HUES64 (cell line): ENCODE measurements around the gene BCAS3.
"Not testable (repeated sequence)": the region's sequence is repeated elsewhere in the genome, so short reads cannot be mapped to it uniquely, and the experiment has no call there.

ENCODE experiments used
- H3K27ac ChIP-seq: 2 replicates; pipeline ENCODE4 v1.7.0; 2013; ENCODE audit warnings: low read depth, low read length, inconsistent platforms
- H3K27me3 ChIP-seq: 2 replicates; pipeline ENCODE4 v1.6.1; 2013; ENCODE audit warnings: mild to moderate bottlenecking, low read length; ENCODE audit not compliant: insufficient read depth
- H3K36me3 ChIP-seq: 2 replicates; pipeline ENCODE4 v1.6.1; 2013; ENCODE audit warnings: mild to moderate bottlenecking, low read length; ENCODE audit not compliant: insufficient read depth
- H3K4me1 ChIP-seq: 2 replicates; pipeline ENCODE4 v1.6.1; 2013; ENCODE audit warnings: mild to moderate bottlenecking, low read length, moderate library complexity; ENCODE audit not compliant: insufficient read depth
- H3K4me3 ChIP-seq: 2 replicates; pipeline ENCODE4 v1.5.1; 2013; ENCODE audit warnings: mild to moderate bottlenecking, low read length, moderate library complexity
- H3K9ac ChIP-seq: 2 replicates; pipeline ENCODE4 v1.6.1; 2013; ENCODE audit warnings: mild to moderate bottlenecking, low read depth, low read length
- H3K9me3 ChIP-seq: 2 replicates; pipeline ENCODE4 v1.6.1; 2013; ENCODE audit warnings: low read depth, low read length; ENCODE audit not compliant: insufficient read depth
- whole genome bisulfite sequencing: fragments of 150-250, 120-280 bp; methylation state at CpG from one replicate; pipeline ENCODE4 v1.1.7; 2013; ENCODE audit warnings: missing lambda C conversion rate; 5-methylcytosine and 5-hydroxymethylcytosine counted together

The BCAS3 gene

DNA sequence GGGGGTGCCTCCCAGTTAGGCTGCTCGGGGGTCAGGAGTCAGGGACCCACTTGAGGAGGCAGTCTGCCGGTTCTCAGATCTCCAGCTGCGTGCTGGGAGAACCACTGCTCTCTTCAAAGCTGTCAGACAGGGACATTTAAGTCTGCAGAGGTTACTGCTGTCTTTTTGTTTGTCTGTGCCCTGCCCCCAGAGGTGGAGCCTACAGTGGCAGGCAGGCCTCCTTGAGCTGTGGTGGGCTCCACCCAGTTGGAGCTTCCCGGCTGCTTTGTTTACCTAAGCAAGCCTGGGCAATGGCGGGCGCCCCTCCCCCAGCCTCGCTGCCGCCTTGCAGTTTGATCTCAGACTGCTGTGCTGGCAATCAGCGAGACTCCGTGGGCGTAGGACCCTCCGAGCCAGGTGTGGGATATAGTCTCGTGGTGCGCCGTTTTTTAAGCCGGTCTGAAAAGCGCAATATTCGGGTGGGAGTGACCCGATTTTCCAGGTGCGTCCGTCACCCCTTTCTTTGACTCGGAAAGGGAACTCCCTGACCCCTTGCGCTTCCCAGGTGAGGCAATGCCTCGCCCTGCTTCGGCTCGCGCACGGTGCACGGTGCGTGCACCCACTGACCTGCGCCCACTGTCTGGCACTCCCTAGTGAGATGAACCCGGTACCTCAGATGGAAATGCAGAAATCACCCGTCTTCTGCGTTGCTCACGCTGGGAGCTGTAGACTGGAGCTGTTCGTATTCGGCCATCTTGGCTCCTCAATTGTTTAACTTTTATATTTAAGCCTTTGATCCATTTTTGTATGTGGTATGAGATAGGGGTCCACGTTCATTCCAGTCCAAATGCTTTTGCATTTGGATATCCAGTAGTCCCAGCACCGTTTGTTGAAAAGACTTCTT is 209.3 kb downstream of the BCAS3 start:
- H3K27ac ChIP-seq, H3K36me3 ChIP-seq, H3K9me3 ChIP-seq, H3K27me3 ChIP-seq: not testable (repeated sequence)
- WGBS = 16% methylated on average over 18 of the region's 39 CpGs
- peak overlapping the region; percentile 73 for H3K9ac ChIP-seq
- H3K4me1 ChIP-seq = peaks cover 13% of the 10 kb centered on the region
- peak overlapping the region; percentile 54 for H3K4me3 ChIP-seq

DNA sequence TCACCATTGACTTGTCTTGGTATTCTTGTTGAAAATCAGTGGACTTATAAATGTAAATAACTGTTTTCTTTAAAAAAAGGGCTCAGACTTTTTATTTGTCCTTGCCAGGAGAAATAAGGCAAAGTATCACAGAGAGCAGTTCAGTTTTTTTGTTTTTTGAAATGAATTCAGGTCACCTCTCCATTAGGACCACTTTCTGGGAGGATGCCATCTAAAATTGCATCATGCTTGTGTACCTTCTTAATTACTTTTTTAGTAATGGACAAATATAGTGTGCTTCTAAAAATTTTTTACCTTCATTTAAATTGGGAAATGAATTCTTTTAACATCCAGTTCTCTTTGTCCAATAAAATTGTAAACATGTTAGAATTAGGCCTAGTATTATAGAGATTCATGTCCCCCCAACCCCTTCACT is 210.0 kb downstream of the BCAS3 start:
- no peaks in the 10 kb centered on the region for H3K9me3 ChIP-seq
- no peaks in the 10 kb centered on the region for H3K27me3 ChIP-seq
- H3K4me1 ChIP-seq = peaks cover 13% of the 10 kb centered on the region
- H3K27ac ChIP-seq = no peak overlapping the region
- H3K9ac ChIP-seq = peak overlapping the region; percentile 73
- H3K4me3 ChIP-seq = peak overlapping the region; percentile 54
- no peaks in the 10 kb centered on the region for H3K36me3 ChIP-seq

DNA sequence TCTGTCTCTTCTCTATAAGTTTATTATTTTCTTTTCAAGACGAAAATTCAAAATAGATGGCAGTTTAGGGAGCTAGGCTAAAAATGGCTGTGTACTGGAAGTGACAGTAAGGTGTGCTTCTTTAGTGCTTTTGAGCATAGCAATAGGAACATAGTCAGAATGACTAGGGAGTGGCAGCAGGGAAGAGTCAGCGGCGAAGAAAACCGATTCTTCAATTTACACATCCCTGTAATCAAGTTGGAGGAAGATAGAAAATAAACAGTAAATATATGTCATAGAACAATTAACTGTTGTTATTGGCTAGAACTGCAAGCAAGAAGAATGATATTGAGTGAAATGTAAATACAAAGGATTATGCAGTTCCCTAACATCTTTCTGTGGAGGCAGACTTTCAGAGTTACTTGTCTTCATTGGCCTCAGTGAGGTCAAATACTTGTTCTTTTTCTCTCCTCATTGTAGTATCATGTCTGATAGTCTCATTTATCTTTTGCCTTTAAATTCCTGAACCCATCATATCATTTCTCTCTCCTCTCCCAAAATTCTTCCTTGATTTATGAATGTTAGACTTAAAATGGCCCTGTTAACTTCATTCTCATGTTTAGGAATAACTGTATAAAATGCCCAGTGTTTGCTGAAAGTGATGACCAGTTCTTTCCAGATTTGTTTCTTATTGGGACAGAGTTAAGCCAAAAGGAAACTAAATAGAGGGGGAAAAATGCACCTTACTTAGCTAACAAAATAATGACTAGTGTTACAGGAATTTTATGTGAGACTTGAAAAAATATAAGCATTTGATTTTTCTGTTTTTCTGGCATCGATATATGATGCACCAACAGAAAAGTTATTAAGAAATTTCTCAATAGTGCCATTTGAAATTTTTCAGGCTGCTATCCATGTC is 211.4 kb downstream of the BCAS3 start:
- no peak overlapping the region for H3K9ac ChIP-seq
- H3K27me3 ChIP-seq = no peaks in the 10 kb centered on the region
- H3K27ac ChIP-seq = no peak overlapping the region
- H3K4me1 ChIP-seq = peaks cover 13% of the 10 kb centered on the region
- no peaks in the 10 kb centered on the region for H3K36me3 ChIP-seq
- no peak overlapping the region for H3K4me3 ChIP-seq
- H3K9me3 ChIP-seq = no peaks in the 10 kb centered on the region
- 97% methylated on average over 4 of the region's 5 CpGs for WGBS

DNA sequence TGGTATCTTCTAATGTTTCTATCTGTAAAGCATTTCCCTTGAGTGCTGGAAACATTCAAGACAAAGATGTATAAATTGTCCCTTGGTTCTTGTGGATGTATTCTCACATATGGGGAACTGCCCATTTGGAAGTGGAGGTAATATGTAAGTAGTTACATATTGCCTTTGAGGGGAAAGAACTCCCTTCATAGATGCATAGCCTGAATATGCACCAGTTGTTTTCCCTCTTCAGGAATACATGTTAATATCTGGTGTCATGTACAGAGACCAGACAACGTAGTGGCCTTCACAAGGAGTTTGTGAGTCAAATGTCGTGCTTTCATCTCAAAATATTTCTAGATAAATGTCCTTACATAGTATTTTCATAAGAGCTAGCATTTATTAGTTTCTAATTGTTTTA is 213.5 kb downstream of the BCAS3 start:
- WGBS = 100% methylated on average over 1 of the region's 2 CpGs
- H3K4me1 ChIP-seq = peaks cover 13% of the 10 kb centered on the region
- no peaks in the 10 kb centered on the region for H3K27me3 ChIP-seq
- no peak overlapping the region for H3K9ac ChIP-seq
- H3K4me3 ChIP-seq = no peak overlapping the region
- no peaks in the 10 kb centered on the region for H3K9me3 ChIP-seq
- H3K27ac ChIP-seq = no peak overlapping the region
- no peaks in the 10 kb centered on the region for H3K36me3 ChIP-seq

DNA sequence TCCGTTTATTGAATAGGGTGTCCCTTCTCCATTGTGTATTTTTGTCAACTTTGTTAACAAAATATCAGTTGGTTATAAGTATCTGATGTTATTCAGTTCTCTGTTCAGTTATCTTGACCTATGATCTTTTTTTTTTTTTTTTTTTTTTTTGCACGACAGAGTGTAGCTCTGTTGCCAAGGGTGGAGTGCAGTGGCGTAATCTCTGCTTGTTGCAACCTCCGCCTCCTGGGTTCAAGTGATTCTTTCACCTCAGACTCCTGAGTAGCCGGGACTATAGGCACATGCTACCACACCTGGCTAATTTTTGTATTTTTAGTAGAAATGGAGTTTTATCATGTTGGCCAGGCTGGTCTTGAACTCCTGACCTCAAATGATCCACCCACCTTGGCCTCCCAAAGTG is 215.8 kb downstream of the BCAS3 start:
- Histone ChIP-seq H3K4me1 (peaks cover 8% of the 10 kb centered on the region), H3K4me3 (no peak overlapping the region), H3K27ac (no peak overlapping the region), H3K36me3 (no peaks in the 10 kb centered on the region), H3K9ac (no peak overlapping the region), H3K9me3 (peaks cover 6% of the 10 kb centered on the region; the same call in 1 of the 2 replicates), H3K27me3 (no peaks in the 10 kb centered on the region)
- WGBS = 95% methylated on average over 5 of the region's 5 CpGs

DNA sequence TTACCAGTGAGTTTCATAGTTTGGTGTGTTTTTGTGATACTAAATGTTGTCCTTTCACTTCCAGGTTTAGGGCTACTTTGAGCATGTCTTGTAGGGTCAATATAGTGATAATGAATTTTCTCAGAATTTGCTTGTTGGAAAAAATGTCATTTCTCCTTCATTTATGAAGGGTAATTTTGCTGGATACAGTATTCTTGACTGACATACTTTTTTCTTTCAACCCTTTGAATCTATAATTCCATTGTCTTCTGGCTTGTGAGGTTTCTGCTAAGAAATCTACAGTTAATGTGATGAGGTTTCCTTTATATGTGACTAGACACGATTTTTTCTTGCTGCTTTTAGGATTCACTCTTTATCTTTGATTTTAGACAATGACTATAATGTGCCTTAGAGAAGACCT is 219.3 kb downstream of the BCAS3 start:
- Histone ChIP-seq H3K4me3 (no peak overlapping the region), H3K9ac (no peak overlapping the region), H3K36me3 (no peaks in the 10 kb centered on the region), H3K4me1 (no peaks in the 10 kb centered on the region), H3K27ac (no peak overlapping the region), H3K9me3 (peaks cover 6% of the 10 kb centered on the region; the same call in 1 of the 2 replicates), H3K27me3 (no peaks in the 10 kb centered on the region)
- 80% methylated on average over 1 of the region's 1 CpG for WGBS

DNA sequence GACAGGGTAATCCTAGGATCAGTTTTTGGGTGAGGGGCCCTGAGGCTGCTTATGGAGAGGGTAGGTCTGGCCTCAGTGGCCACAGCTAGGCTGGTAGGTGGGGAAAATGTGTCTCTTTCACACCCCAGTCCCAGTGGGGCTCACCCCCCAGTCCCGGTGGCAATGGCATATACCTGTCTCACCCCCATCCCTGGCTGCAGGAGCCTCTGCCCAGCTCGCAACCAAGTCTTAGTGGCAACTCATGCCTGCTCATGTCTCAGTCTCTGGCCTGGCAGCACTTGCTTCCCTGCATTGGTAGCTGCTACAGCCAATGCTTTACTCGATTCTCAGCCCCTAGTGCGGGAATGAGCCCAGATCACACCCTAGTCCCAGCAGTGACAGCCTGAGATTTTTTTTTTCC is 221.5 kb downstream of the BCAS3 start:
- H3K27ac ChIP-seq = no peak overlapping the region
- H3K36me3 ChIP-seq = no peaks in the 10 kb centered on the region
- H3K4me1 ChIP-seq = no peaks in the 10 kb centered on the region
- H3K9me3 ChIP-seq = peaks cover 6% of the 10 kb centered on the region; the same call in 1 of the 2 replicates
- 95% methylated on average over 4 of the region's 4 CpGs for WGBS
- no peak overlapping the region for H3K9ac ChIP-seq
- no peaks in the 10 kb centered on the region for H3K27me3 ChIP-seq
- H3K4me3 ChIP-seq = no peak overlapping the region

DNA sequence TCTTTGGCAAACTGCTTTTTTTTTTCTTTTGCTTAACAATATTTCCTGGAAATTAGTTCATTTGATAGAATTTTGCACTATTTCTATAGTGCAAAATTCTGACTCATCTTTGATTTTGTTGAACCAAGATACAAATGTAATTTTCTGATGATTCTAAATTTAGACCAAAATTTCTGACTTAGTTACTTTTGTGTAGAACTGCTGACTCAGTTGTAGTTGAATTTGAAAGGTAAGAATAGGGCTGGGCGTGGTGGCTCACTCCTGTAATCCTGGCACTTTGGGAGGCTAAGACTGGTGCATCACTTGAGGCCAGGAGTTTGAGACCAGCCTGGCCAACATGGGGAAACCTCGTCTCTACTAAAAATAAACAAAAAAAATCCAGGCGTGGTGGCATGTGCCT is 223.0 kb downstream of the BCAS3 start:
- peaks cover 6% of the 10 kb centered on the region; the same call in 1 of the 2 replicates for H3K9me3 ChIP-seq
- H3K4me1 ChIP-seq = no peaks in the 10 kb centered on the region
- H3K9ac ChIP-seq = no peak overlapping the region
- H3K27me3 ChIP-seq = no peaks in the 10 kb centered on the region
- 90% methylated on average over 3 of the region's 3 CpGs for WGBS
- H3K4me3 ChIP-seq = no peak overlapping the region
- no peak overlapping the region for H3K27ac ChIP-seq
- no peaks in the 10 kb centered on the region for H3K36me3 ChIP-seq

DNA sequence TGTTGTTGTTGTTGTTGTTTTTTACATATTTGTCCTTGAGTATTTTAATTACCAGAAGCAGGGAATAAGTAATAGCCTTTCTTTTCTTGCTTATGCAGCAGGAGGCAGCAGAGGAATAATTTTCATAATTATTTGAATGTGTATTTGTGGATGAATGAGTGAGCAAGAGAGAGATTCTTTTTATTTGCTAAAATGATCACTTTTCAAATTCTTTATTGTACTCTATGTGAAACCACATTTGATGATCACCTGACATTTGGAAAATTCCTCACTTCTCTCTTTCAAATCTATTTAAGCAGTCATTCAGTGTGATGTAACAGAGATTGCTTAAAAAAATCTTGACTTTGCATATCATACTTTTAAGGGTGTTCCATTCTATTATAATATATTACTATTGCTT is 223.6 kb downstream of the BCAS3 start:
- Histone ChIP-seq H3K27ac (no peak overlapping the region), H3K9ac (no peak overlapping the region), H3K36me3 (no peaks in the 10 kb centered on the region), H3K4me1 (peaks cover 5% of the 10 kb centered on the region; the same call in 1 of the 2 replicates), H3K9me3 (peaks cover 6% of the 10 kb centered on the region; the same call in 1 of the 2 replicates), H3K4me3 (no peak overlapping the region), H3K27me3 (no peaks in the 10 kb centered on the region)

DNA sequence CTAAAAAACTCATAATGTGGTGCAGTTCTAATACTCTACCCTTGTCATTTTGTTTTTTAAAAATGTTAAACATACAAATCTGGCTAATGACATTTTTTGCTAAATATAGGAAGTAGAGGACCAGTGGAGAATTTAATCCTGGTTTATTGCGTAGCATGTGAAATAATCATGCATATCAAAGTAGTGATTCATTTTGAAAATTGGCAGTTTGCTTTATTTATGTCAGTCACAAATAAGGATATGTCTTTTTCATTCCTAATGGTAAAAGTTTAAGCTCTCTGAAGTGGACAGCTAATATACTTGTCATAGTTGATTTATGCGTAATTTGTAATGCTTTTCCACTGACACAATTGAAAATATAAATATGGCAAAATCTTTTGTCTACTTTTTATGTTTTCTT is 224.2 kb downstream of the BCAS3 start:
- Histone ChIP-seq H3K4me1 (peaks cover 6% of the 10 kb centered on the region; the same call in 1 of the 2 replicates), H3K9ac (no peak overlapping the region), H3K27me3 (no peaks in the 10 kb centered on the region), H3K36me3 (no peaks in the 10 kb centered on the region), H3K9me3 (peaks cover 4% of the 10 kb centered on the region; the same call in 1 of the 2 replicates), H3K4me3 (no peak overlapping the region), H3K27ac (no peak overlapping the region)
- 95% methylated on average over 1 of the region's 2 CpGs for WGBS

DNA sequence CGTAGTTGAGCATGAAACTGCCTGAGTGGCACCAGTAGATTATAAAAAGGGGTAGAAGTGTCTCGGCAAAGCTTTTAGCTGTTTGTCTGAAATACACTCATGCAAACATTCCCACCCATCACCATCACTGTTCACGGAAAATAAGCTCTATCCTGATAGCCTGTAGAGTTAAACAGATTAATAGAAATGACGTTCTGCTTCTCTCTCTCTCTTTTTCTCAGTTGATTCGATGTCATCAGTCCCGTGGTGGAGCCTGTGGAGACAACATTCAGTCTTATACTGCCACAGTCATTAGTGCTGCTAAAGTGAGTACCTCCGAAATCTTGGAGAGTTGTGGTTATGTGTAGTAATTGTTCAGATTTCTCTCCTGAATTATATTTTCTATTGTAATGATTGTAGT is 224.7 kb downstream of the BCAS3 start:
- no peaks in the 10 kb centered on the region; the same call in 1 of the 2 replicates for H3K9me3 ChIP-seq
- no peaks in the 10 kb centered on the region for H3K27me3 ChIP-seq
- 89% methylated on average over 7 of the region's 7 CpGs for WGBS
- no peak overlapping the region for H3K4me3 ChIP-seq
- H3K36me3 ChIP-seq = no peaks in the 10 kb centered on the region
- H3K4me1 ChIP-seq = peaks cover 6% of the 10 kb centered on the region; the same call in 1 of the 2 replicates
- H3K9ac ChIP-seq = no peak overlapping the region
- H3K27ac ChIP-seq = no peak overlapping the region
